ENCODE data around the gene ADGRA1.

ADGRA1 gene

DNA sequence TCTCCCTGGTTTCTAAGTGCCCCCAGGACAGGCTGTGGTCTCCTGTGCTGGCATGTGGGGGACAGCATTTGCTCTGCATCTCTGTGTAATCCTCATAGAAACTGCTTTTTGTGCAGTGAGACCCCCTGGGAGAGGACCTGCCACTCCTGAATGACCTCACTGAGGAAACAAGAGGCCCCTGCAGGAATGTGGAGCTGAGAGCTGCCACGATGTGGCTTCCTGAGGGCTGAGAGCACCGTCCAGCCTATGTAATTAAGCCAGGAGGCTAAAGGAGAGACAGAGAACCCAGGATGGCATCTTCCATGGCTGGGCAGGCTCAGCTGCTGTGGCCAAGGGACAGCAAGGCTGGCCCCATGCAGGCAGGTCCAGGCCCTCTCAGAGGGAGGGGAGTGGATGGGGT is 32.3 kb upstream of the ADGRA1 start:
- no peaks in the 10 kb centered on the region for H3K9me3 ChIP-seq (ENCODE audit: severe bottlenecking)
- no peak for DNase-seq (ENCODE audit: low spot score)
- ATAC-seq (ENCODE audit: low read depth) = no peak
- H3K27ac ChIP-seq (ENCODE audit: poor library complexity, severe bottlenecking) = no peak overlapping the region
- no peaks in the 10 kb centered on the region for H3K4me1 ChIP-seq (ENCODE audit: insufficient read depth, poor library complexity, severe bottlenecking)
- H3K4me3 ChIP-seq (ENCODE audit: severe bottlenecking) = no peak overlapping the region
- H3K27me3 ChIP-seq (ENCODE audit: insufficient read depth, poor library complexity, severe bottlenecking) = peaks cover 21% of the 10 kb centered on the region
- H3K36me3 ChIP-seq (ENCODE audit: low read depth) = no peaks in the 10 kb centered on the region
- TF ChIP-seq, protein P1, sequence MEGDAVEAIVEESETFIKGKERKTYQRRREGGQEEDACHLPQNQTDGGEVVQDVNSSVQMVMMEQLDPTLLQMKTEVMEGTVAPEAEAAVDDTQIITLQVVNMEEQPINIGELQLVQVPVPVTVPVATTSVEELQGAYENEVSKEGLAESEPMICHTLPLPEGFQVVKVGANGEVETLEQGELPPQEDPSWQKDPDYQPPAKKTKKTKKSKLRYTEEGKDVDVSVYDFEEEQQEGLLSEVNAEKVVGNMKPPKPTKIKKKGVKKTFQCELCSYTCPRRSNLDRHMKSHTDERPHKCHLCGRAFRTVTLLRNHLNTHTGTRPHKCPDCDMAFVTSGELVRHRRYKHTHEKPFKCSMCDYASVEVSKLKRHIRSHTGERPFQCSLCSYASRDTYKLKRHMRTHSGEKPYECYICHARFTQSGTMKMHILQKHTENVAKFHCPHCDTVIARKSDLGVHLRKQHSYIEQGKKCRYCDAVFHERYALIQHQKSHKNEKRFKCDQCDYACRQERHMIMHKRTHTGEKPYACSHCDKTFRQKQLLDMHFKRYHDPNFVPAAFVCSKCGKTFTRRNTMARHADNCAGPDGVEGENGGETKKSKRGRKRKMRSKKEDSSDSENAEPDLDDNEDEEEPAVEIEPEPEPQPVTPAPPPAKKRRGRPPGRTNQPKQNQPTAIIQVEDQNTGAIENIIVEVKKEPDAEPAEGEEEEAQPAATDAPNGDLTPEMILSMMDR (IDR thresholded peaks at IDR 0.05; ENCODE audit: poor library complexity, severe bottlenecking) = no peak

- Histone ChIP-seq H3K27me3 (ENCODE audit: insufficient read depth, poor library complexity, severe bottlenecking) (peaks cover 25% of the 10 kb centered on the region), H3K9me3 (ENCODE audit: severe bottlenecking) (no peaks in the 10 kb centered on the region), H3K4me3 (ENCODE audit: severe bottlenecking) (no peak overlapping the region), H3K27ac (ENCODE audit: poor library complexity, severe bottlenecking) (no peak overlapping the region), H3K4me1 (ENCODE audit: insufficient read depth, poor library complexity, severe bottlenecking) (no peaks in the 10 kb centered on the region), H3K36me3 (ENCODE audit: low read depth) (no peaks in the 10 kb centered on the region)
- DNase-seq (ENCODE audit: low spot score) = no peak
- TF ChIP-seq, protein P1 (IDR thresholded peaks at IDR 0.05; ENCODE audit: poor library complexity, severe bottlenecking) = no peak
- ATAC-seq (ENCODE audit: low read depth) = no peak
Observed at GRCh38 chr10:133056001-133056400, 31.7 kb upstream of the ADGRA1 start.

- no peaks in the 10 kb centered on the region for H3K9me3 ChIP-seq (ENCODE audit: severe bottlenecking)
- H3K4me3 ChIP-seq (ENCODE audit: severe bottlenecking) = no peak overlapping the region
- H3K4me1 ChIP-seq (ENCODE audit: insufficient read depth, poor library complexity, severe bottlenecking) = no peaks in the 10 kb centered on the region
- H3K27ac ChIP-seq (ENCODE audit: poor library complexity, severe bottlenecking) = no peak overlapping the region
- no peaks in the 10 kb centered on the region for H3K36me3 ChIP-seq (ENCODE audit: low read depth)
- TF ChIP-seq, protein P1 (IDR thresholded peaks at IDR 0.05; ENCODE audit: poor library complexity, severe bottlenecking) = no peak
- H3K27me3 ChIP-seq (ENCODE audit: insufficient read depth, poor library complexity, severe bottlenecking) = peaks cover 25% of the 10 kb centered on the region
- peak; percentile 19; the same call in 1 of the 3 replicates for ATAC-seq (ENCODE audit: low read depth)
- no peak for DNase-seq (ENCODE audit: low spot score)
Observed at GRCh38 chr10:133056651-133057178, 31.0 kb upstream of the ADGRA1 start.

GRCh38 chr10:133058331-133059092 is 29.2 kb upstream of the ADGRA1 start:
- Histone ChIP-seq H3K27me3 (ENCODE audit: insufficient read depth, poor library complexity, severe bottlenecking) (peaks cover 25% of the 10 kb centered on the region), H3K36me3 (ENCODE audit: low read depth) (no peaks in the 10 kb centered on the region), H3K9me3 (ENCODE audit: severe bottlenecking) (no peaks in the 10 kb centered on the region), H3K4me1 (ENCODE audit: insufficient read depth, poor library complexity, severe bottlenecking) (no peaks in the 10 kb centered on the region), H3K27ac (ENCODE audit: poor library complexity, severe bottlenecking) (no peak overlapping the region), H3K4me3 (ENCODE audit: severe bottlenecking) (no peak overlapping the region)
- ATAC-seq (ENCODE audit: low read depth) (no peak), DNase-seq (ENCODE audit: low spot score) (no peak)
- TF ChIP-seq, protein P1 (IDR thresholded peaks at IDR 0.05; ENCODE audit: poor library complexity, severe bottlenecking) = no peak

GRCh38 chr10:133059093-133059470 is 28.6 kb upstream of the ADGRA1 start:
- Histone ChIP-seq H3K9me3 (ENCODE audit: severe bottlenecking) (no peaks in the 10 kb centered on the region), H3K36me3 (ENCODE audit: low read depth) (no peaks in the 10 kb centered on the region), H3K4me1 (ENCODE audit: insufficient read depth, poor library complexity, severe bottlenecking) (no peaks in the 10 kb centered on the region), H3K27me3 (ENCODE audit: insufficient read depth, poor library complexity, severe bottlenecking) (peaks cover 25% of the 10 kb centered on the region), H3K27ac (ENCODE audit: poor library complexity, severe bottlenecking) (no peak overlapping the region), H3K4me3 (ENCODE audit: severe bottlenecking) (no peak overlapping the region)
- TF ChIP-seq, protein P1 (IDR thresholded peaks at IDR 0.05; ENCODE audit: poor library complexity, severe bottlenecking) = no peak
- DNase-seq (ENCODE audit: low spot score) (no peak), ATAC-seq (ENCODE audit: low read depth) (no peak)
